CD4-positive, alpha-beta T cell treated with Interleukin-6 for 4 hours (primary cell): ENCODE data around the gene BNIP2.
"Not testable (repeated sequence)": the region's sequence is repeated elsewhere in the genome, so short reads cannot be mapped to it uniquely, and the experiment has no call there.

Source experiments
- DNase-seq: peaks from one replicate; pipeline ENCODE4 v3.0.0-alpha.2; 2020; ENCODE audit warnings: mixed read lengths

Gene BNIP2

DNA sequence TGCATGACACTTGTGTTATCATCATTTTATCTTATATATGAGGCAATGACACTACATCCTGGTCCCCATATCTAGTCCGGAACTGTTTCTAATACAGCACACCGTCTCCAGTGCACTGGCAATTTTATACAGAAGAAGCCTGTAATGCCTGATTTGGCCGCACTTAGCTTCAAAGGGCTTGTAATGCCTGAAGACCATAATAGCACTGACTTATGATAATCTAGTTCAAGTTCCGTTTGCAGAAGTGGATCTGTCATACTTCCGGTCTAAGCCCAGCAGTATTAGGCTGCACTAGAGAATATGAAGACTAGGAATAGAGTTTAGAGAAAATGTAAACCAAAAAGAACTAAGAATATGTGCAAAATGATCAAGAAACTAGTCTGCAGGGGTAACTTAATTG lies 1.3 kb downstream of the BNIP2 start:
- peak; percentile 32 for DNase-seq

DNA sequence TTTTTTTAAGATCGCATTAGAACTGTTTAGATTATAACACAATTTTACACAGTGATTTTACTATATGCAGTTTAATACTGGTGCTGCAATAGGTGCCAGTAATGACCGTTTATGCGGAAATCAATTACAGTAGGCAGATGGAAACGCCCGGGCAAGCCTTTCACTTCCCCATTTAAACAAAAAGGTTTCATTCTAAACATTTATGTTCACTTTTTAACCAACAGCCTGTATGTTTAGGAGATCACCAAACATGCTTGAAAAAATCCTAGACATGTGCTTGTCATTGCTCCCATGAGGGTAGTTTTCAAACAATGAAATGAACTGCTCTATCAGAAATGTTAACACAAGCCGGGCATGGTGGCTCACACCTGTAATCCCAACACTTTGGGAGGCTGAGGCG lies 2.7 kb downstream of the BNIP2 start:
- DNase-seq = no peak

DNA sequence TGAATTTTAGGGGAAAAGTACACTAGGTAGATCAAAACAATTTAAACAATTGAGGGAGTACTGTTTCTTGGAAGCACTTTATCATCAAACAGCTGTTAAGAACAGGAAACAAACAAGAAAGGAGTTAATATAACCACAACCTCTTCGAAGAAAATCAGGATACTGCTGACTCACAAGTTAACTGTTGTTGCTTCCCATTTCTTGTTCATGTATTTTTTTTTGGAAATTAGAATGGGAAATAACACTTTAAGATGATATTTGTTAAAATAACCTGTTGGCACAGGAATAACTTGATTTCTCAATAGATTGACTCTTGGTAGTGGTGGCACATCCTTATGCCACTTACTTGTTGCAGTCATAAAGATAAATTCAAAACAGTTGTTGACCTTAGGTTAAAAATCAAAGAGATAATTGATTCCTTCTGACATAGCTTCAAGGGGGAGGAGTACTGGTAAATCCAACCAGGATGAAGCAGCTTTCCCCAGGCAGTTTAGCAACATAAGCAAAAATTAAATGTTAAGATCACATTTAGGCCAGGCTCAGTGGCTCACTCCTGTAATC lies 3.3 kb downstream of the BNIP2 start:
- DNase-seq = no peak

DNA sequence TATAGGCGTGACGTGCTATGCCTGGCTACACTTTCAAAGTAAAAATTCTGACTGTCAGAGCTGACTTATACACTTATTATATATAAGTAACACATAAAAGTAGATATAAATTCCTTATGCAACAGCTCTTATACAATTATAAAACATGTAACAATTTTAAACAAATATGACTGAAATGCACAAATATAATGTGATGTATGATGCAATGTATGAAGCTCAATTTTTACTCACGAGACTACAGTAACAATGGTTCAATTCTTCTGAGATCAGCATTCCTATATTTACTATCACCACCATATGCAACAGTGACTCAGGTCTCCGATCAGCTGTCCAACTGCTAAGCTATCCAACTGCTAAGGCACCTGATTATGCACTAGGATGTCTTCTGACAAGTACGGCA lies 8.2 kb downstream of the BNIP2 start:
- no peak for DNase-seq

DNA sequence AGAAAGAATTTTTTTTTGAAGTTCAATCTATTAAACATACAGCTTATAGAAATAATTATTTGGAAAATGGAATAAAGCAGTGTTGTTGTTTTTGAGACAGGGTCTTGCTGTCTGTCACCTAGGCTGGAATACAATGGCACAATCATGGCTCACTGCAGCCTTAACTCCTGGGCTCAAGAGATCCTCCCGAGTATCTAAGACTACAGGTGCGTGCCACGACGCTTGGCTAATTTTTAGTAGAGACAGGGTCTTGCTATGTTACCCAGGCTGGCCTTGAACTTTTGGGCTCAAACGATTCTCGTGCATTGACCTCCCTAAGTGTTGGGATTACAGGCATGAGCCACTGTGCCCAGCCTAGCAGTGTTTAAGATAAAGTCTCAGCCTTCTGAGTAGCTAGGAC lies 8.8 kb downstream of the BNIP2 start:
- DNase-seq = no peak

DNA sequence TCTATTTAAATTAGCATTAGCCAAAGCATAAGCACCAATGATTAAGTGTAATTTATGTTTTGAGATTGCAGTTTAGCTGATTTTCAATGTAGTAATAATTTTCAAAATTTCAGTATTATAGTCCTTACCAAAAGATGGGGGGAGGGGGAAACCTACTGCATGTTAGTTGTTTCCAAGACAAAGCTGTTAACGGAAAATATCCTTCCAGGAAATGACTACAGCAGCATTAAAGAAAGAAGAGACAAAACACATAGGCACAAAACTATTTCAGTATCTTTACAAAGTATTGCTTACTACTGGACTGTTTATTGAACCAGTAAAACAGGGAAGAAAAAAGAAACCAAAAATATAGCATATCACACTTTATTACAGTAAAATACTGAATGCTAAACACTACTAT lies 10.5 kb downstream of the BNIP2 start:
- DNase-seq = no peak

DNA sequence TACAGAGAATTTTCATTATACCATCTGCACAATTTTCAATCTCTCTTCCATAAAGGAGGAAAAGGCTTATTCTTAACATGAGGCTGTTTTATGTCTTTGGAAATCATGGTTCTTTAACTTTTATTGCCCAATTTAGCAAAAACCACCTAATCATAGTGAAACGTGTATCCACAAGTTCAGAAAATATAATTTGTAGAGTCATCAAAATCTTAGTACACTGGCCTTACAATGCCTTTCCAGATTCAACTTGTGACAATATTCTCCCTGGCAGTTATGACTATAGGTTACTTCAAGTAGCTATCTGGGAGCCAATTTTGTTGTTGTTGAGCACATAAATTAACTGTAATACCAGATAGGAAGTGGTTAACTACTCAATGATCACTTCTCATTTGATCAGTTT lies 10.9 kb downstream of the BNIP2 start:
- DNase-seq = no peak

DNA sequence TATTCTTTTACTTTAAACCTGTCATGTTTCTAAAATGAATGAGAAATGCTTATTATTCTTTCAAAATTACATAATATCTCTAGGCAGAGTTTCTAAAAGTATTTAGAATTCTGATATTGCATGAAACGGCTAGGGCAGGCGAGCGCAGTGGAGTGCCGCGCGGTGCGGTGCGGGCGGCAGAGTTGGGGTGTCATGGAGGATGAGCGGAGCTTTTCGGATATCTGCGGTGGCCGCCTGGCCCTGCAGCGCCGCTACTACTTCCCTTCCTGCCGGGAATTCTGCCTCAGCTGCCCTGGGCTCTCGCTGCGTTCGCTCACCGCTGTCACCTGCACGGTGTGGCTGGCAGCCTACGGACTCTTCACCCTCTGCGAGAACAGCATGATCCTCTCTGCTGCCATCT lies 12.6 kb downstream of the BNIP2 start:
- no peak for DNase-seq

DNA sequence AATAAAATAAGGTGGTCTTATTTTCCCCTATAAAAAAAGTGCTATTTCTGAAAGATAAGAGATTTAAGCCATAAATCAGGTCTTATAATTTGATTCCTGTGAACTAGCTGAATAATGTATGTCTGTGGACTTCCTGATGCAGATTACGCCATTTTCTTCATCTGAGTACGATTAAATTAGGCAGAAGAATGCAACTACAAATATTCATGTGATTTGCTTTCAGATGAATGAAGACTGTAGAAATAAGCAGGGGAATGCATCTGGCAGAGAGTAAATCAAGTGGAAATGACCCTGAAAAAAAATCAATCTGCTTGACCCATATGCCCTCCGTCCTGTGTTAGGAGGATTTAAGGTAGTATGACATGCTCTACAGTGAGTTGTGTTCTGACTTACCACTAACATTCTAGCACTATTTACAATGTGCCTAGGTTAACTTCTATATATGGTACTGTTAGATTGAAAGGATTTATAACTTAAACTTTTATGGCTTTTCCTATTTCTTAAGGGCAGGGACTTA lies 14.7 kb downstream of the BNIP2 start:
- DNase-seq = no peak

DNA sequence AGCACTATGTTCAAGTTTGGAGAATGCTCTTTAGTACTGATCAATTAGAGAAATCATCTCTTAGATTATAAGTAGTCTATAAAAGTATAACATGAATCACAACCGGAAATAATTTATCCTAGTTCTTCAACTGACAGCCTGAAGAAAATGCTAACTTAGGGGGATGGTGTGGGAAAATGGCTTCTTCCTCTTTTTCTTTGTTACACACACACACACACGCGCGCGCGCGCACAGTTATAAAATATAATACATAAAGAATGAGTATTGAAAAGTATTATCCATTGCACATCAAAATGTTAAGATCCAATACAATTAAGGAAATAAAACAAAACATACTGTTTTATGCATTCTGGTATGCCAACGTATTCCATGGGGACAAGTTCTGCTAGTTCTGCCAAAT lies 20.6 kb downstream of the BNIP2 start:
- no peak for DNase-seq

DNA sequence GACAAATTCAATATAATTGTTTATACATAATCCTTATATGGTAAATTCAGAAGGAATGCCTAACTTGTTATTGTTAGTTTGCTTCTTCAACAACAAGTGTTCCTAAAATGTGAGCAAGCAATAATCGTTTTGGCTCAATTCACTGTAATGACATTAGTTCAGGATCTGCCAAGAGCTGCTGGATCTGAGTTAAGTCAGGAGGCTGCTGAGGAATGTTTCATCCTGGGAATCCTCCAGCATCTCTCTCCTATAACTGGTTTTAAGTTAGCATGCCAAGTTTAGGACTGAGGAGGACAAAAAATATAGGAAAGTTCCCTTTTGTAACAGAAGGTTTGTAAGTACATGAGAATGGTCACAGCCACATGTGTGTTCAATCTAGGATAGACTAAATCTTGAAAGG lies 26.9 kb downstream of the BNIP2 start:
- DNase-seq = no peak

DNA sequence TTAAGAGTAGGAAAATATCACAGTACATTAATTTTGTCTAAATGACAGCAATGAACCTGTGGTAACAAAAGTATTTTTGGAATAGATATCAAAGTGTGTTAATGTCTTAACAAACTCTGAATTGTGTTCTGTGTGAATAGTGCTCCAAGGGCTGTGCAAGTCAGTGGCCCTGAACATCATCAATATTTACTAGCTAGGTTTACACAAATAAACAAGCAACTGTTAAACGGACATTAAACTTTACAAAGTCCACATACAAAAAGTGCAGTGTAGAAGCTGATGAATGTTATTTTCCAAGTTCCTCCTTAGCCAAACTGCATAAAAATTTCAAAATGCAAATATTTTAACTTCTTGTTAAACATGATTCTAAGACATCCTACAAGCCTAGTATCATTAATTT lies 29.8 kb downstream of the BNIP2 start:
- no peak for DNase-seq

DNA sequence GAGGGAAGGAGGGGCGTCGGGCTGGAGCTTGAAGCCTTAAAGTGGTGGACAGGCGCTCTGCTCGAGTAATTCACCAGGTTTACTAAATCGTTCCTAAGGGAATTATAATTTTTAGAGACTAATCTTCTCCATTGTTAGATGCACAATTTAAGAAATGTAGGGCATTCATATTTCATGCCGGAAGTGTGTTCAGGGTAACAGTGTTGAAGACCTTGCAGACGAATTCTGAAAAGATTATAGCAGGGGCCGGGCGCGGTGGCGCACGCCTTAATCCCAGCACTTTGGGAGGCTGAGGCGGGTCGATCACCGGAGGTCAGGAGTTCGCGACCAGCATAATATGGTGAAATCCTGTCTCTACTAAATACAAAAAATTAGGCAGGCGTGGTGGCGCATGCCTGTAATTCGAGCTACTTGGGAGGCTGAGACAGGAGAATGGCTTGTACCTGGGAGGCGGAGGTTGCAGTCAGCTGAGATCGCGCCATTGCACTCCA lies 31.4 kb downstream of the BNIP2 start:
- DNase-seq = no peak

DNA sequence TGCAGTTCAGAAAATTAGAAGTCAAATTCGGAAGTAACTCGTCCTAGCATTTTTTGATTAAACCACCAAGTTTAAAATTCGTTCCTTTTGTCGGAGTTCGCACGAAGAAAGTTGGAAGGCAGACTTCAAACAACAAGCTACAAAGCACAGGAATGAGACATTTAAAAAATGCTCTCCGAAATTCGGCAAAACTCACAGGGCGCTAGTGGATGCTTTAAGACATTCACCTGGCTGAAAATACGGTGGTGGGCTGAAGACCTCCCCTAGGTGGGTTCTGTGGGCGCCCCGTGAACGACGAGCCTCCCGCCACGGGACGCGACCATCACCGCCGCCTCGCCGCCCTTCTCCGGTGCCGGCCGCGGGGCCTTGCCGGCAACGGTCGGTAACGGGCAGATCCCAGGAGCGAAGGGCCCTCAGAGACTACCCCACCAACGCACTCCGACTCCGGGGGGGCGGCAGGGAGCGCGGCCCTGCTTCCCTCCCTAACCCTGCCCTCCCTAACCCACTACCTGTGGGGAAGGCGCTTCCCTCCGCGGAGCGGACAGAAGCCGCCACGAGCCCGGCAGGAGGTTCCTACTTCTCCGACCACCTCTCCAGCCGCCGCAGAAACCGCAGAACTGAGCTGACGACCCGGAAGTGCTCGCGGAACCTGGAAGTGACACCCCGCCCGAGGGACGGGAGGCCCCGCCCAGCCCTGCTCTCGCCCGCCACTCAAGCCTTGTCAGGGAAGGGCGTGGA lies 32.1 kb downstream of the BNIP2 start, which contains the start of gene GTF2A2:
TSS of gene GTF2A2 (minus strand) at position 619 of the 738 bp plus-strand sequence. CDS start 5,238 bp downstream, outside the sequence.
- peak; percentile 94 for DNase-seq

DNA sequence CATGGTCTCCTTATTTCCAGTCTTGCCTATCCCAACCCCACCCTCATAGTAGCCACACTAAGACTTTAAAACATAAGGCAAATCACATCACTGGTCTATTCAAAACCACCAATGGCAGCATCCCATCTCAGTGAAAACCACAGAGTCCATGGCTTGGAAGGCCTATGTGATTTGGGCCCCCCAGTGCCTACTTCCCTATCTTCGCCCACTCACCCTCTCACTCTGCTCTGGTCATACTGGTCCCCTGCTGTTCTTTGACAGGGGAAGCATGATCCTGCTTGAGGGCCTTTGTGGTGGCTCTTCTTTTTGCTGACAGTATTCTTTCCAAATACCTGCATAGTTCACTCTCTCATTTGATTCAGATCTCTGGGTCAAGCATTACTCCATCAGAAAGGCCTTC lies 35.1 kb downstream of the BNIP2 start:
- no peak for DNase-seq

DNA sequence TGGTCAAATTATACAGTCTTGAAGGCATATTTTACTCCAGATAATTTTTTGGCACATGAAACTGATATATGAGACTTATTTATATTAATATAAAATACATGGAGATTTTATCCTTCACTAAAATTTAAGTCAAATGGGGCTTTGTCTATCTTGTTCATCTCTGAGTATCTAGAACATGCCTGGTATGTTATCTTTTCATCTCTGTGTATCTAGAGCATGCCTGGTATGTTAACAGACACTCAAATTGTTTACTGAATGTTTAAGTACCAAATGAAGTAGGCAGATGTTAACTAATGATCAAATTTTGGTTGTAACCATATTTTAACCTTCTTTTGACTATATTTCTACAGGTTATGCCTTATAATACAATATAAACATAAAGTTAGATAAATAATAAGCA lies 39.5 kb downstream of the BNIP2 start:
- DNase-seq = no peak

DNA sequence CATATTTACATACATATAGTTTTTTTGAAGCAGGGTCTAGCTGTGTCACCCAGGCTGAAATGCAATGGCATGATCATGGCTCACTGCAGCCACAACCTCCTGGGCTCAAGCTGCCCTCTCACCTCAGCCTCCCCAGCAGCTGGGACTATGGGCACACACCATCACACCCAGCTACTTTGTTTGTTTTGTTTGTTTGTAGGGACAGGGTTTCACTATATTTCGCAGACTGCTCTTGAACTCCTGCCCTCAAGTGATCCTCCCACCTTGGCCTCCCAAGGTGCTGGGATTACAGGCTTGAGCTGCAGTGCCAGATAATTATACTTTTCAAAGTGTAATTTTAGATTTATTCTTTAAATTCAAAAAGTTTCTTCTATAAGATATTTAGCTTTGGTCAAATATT lies 42.0 kb downstream of the BNIP2 start:
- no peak for DNase-seq

DNA sequence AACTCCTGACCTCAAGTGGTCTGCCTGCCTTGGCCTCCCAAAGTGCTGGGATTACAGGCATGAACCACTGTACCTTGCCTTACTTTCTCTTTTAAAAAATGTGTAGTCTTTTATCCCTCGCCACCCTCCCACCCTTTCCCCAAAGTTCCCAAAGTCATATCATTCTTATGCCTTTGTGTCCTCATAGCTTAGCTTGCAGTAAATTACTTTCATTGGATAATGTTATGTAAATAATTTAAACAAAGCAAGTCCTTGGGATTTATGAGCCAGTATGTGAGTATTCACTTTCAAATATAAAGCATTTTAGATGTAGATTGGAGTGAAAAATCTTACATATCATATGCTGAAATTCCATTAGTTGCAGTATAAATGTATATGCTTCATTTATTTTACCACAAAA lies 42.8 kb downstream of the BNIP2 start:
- no peak for DNase-seq

DNA sequence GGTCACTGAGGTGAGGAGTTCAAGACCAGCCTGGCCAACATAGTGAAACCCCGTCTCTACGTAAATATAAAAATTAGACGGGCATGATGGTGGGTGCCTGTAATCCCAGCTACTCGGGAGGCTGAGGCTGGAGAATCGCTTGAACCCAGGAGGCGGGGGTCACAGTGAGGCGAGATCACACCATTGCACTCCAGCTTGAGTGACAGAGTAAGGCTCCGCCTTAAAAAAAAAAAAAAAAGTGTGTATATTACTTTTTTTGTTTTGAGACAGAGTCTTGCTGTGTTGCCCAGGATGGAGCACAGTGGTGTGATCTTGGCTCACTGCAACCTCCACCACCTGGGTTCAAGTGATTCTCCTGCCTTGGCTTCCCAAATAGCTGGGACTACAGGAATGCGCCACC lies 43.3 kb downstream of the BNIP2 start:
- not testable (repeated sequence) for DNase-seq

DNA sequence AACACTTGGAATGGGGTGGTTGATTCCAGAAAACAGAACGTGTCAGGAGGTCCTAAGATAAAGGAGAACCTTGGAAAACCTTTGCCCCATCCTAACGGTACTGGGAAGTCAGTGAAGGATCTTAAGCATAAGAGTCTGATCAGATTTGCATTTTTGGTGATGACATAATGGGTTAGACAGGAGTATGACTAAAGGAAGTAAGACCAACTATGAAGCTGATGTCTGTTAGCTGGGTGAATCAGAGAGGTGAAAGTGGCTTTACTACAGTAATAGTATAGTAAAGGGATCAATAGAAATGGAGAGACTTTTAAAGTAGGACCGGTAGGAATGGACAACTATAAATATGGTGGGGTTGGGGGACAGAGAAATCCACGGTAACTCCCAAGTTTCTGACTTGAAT lies 44.4 kb downstream of the BNIP2 start:
- no peak for DNase-seq

DNA sequence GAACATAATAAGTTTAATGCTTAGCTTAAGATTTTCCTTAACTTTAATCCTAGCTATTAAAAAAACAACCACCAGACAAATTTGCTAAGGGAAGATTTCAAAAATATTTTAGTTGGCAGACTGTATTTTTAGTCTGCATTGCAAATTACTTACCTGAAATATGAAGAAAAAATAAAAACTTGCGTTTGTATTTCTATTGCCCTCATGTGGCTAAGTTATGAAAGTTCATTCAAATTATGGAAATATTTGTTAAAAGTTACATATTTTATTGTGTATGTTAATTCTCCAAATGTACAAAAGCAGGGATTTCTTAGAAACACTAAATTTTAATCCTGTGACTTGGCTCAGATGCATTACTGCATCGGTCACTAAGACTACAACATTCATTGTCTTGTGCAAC lies 46.8 kb downstream of the BNIP2 start:
- no peak for DNase-seq

DNA sequence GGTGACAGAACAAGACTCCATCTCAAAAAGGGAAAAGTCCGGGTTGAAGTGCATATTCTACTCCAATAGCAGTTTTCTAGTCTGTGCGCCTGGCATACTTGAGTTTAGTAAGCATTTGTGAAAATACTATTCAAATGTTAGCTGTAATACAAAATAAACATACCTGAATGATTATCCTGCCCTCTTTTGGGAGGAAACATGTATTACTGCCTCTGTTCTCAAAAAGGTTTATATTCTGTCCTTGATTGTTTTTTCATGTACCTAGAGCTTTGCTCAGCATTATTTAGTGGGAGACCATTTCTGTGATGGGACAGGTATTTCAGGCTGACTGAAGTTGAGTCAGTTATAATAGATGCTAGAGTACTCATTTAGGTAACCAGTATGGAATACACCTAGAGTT lies 51.6 kb downstream of the BNIP2 start:
- not testable (repeated sequence) for DNase-seq

DNA sequence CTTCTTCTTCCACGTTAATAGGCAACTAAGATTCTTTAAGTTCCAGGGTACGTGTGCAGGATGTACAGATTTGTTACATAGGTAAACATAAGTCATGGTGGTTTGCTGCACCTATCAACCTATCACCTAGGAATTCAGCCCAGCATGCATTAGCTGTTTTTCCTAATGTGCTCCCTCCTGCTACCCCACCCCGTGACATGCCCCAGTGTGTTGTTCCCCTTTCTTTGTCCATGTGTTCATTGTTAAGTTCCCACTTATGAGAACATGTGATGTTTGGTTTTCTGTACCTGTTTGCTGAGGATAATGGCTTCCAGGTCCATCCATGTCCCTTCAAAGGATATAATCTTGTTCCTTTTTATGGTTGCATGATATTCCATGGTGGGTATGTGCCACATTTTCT lies 52.9 kb downstream of the BNIP2 start:
- no peak for DNase-seq

DNA sequence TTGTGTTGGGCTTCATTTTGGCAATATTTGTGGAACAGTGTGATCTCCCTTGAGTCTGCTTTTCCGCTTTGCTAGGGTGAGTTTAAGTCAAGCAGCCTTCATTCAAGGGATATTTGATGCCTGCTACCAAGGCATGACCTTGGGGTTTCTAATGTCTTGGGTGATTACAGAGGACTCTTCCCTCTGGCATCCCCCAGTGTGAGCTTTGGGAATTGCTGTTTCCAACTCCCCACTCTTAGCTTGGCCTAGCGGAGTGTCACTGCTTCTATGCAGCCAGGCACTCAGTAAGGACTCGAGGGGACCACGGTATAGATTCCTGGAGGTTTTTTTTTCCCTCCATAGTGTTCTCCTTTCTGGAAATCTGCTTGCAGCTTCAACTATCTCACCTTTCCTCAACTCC lies 56.4 kb downstream of the BNIP2 start:
- no peak for DNase-seq

DNA sequence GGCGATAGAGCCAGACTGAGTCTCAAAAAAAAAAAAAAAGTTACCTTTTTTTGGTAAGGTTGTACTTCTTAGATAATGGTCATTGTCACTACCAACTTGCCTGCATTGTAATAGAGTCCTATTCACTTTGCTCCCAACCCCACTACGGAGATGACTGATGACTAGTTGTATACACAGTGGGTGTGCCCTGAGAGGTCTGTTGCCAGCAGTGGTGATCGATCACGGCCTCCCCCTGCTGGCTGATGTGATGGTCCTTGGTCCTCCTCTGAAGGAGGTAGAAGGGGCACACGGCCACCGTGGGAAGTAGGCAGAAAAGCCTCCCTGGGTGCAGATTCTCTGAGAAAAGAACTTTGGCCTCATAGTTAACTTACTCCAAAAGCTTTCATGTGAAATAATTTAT lies 66.8 kb downstream of the BNIP2 start:
- peak; percentile 12 for DNase-seq
